Neural progenitor cell (in vitro differentiated cells): ENCODE measurements around the gene CFAP74. TPM values are rescaled to one million over a fixed set of nuclear protein-coding genes. Genes with fewer than 3 reads are reported as not detected.
A peak's percentile ranks its signal among the peaks of the same experiment; 100 is the strongest.

ENCODE experiments used
- DNase-seq: peaks from one replicate; pipeline ENCODE4 v3.0.0-alpha.2; 2016; ENCODE audit warnings: low spot score
- H2AFZ ChIP-seq: fragments of 200-600 bp; sonication (generic); replicated peaks from 2 replicates; pipeline ENCODE4 v1.6.1; 2016; ENCODE audit warnings: antibody characterized with exemption
- H3F3A ChIP-seq: fragments of 200-600 bp; sonication (generic); 2 replicates; pipeline ENCODE4 v1.6.1; 2016; ENCODE audit warnings: antibody characterized with exemption, low read depth
- H3K27ac ChIP-seq: fragments of 200-600 bp; sonication (generic); 2 replicates; pipeline ENCODE4 v1.5.1; 2016; ENCODE audit warnings: mild to moderate bottlenecking
- H3K27me3 ChIP-seq: fragments of 200-600 bp; sonication (generic); 2 replicates; pipeline ENCODE4 v1.6.1; 2016; ENCODE audit warnings: mild to moderate bottlenecking, moderate library complexity
- H3K36me3 ChIP-seq: fragments of 200-600 bp; sonication (generic); 2 replicates; pipeline ENCODE4 v1.5.1; 2016
- H3K4me1 ChIP-seq: fragments of 200-600 bp; sonication (generic); 2 replicates; pipeline ENCODE4 v1.6.1; 2016; ENCODE audit warnings: mixed run types
- H3K4me2 ChIP-seq: fragments of 200-600 bp; sonication (generic); 2 replicates; pipeline ENCODE4 v1.6.1; 2016
- H3K4me3 ChIP-seq: fragments of 200-600 bp; sonication (generic); 2 replicates; pipeline ENCODE4 v1.5.1; 2016
- H3K79me2 ChIP-seq: fragments of 200-600 bp; sonication (generic); 2 replicates; pipeline ENCODE4 v1.6.1; 2016; ENCODE audit warnings: low read depth
- H3K9ac ChIP-seq: fragments of 200-600 bp; sonication (generic); 2 replicates; pipeline ENCODE4 v1.6.1; 2016
- H3K9me3 ChIP-seq: fragments of 200-600 bp; sonication (generic); 2 replicates; pipeline ENCODE4 v1.5.1; 2016; ENCODE audit warnings: low read depth
- H4K20me1 ChIP-seq: fragments of 200-600 bp; sonication (generic); 2 replicates; pipeline ENCODE4 v1.6.1; 2016; ENCODE audit warnings: low read depth
- H3K27ac Mint-ChIP-seq: 3 replicates; pipeline ENCODE4 v1.8.0; 2021; ENCODE audit warnings: mixed read lengths
- H3K27me3 Mint-ChIP-seq: 2 replicates; pipeline ENCODE4 v1.8.0; 2022; ENCODE audit warnings: low read depth, mild to moderate bottlenecking, inconsistent platforms, moderate library complexity, mixed read lengths; ENCODE audit not compliant: insufficient read depth
- H3K36me3 Mint-ChIP-seq: 3 replicates; pipeline ENCODE4 v1.8.0; 2021; ENCODE audit warnings: mixed read lengths
- H3K4me1 Mint-ChIP-seq: 3 replicates; pipeline ENCODE4 v1.8.0; 2021; ENCODE audit warnings: mixed read lengths
- H3K4me3 Mint-ChIP-seq: 3 replicates; pipeline ENCODE4 v1.8.0; 2021; ENCODE audit warnings: mild to moderate bottlenecking, moderate library complexity, mixed read lengths
- H3K9me3 Mint-ChIP-seq: 3 replicates; pipeline ENCODE4 v1.8.0; 2020; ENCODE audit warnings: mixed read lengths
- CTCF ChIP-seq: fragments of 200-600 bp; sonication (generic); IDR thresholded peaks from 2 replicates; pipeline ENCODE4 v1.5.1; 2017; ENCODE audit warnings: antibody characterized with exemption, mild to moderate bottlenecking
- EZH2 ChIP-seq: fragments of 200-600 bp; sonication (generic); IDR thresholded peaks from 2 replicates; pipeline ENCODE4 v1.6.1; 2017; ENCODE audit warnings: antibody characterized with exemption, mild to moderate bottlenecking, moderate library complexity
- EZH2phosphoT487 ChIP-seq: fragments of 200-600 bp; sonication (generic); IDR thresholded peaks from 2 replicates; pipeline ENCODE4 v1.6.1; 2017; ENCODE audit warnings: antibody characterized with exemption
- total RNA-seq: library from RNA; depleted of rRNA; stranded (reverse); fragments of >200 nt; gene quantifications from 2 replicates; pipeline ENCODE4 v1.2.3, GENCODE V29; 2015; ENCODE audit warnings: low replicate concordance

Gene CFAP74
- total RNA-seq, 1 donor from 2014 or later, result not detected

- Histone ChIP-seq H3K27ac (no peak overlapping the region), H3K36me3 (no peaks in the 10 kb centered on the region), H3K4me3 (no peak overlapping the region), H2AFZ (no peak overlapping the region), H3F3A (peaks cover 6% of the 10 kb centered on the region), H3K4me2 (no peak overlapping the region), H3K9me3 (no peaks in the 10 kb centered on the region), H3K9ac (no peak overlapping the region), H3K79me2 (peaks cover 100% of the 10 kb centered on the region), H4K20me1 (peaks cover 94% of the 10 kb centered on the region), H3K4me1 (no peaks in the 10 kb centered on the region), H3K27me3 (no peaks in the 10 kb centered on the region)
- peaks cover 77% of the 10 kb centered on the region for H3K36me3 Mint-ChIP-seq
- H3K4me3 Mint-ChIP-seq, result no peak overlapping the region
- no peak for TF ChIP-seq CTCF
- no peak for TF ChIP-seq EZH2phosphoT487
- no peak for TF ChIP-seq EZH2
- peaks cover 4% of the 10 kb centered on the region for H3K27me3 Mint-ChIP-seq
- no peak for DNase-seq
- H3K4me1 Mint-ChIP-seq, result no peaks in the 10 kb centered on the region
- peaks cover 60% of the 10 kb centered on the region for H3K9me3 Mint-ChIP-seq
- H3K27ac Mint-ChIP-seq, result no peak overlapping the region
These were observed 127.2 kb downstream of the CFAP74 start for GRCh38 chr1:1876335-1876930.

- no peaks in the 10 kb centered on the region for H3K9me3 ChIP-seq
- no peak overlapping the region for H3K4me3 ChIP-seq
- no peak overlapping the region for H2AFZ ChIP-seq
- Mint-ChIP-seq H3K9me3 (peaks cover 58% of the 10 kb centered on the region), H3K4me1 (no peaks in the 10 kb centered on the region), H3K27ac (no peak overlapping the region), H3K27me3 (peaks cover 4% of the 10 kb centered on the region), H3K4me3 (peak overlapping the region; percentile 18), H3K36me3 (peaks cover 75% of the 10 kb centered on the region)
- no peaks in the 10 kb centered on the region for H3K27me3 ChIP-seq
- H3K9ac ChIP-seq, result no peak overlapping the region
- no peaks in the 10 kb centered on the region for H3K4me1 ChIP-seq
- H3K79me2 ChIP-seq, result peaks cover 100% of the 10 kb centered on the region
- DNase-seq, result no peak
- no peaks in the 10 kb centered on the region for H3K36me3 ChIP-seq
- no peak overlapping the region for H3K4me2 ChIP-seq
- TF ChIP-seq EZH2 (no peak), CTCF (no peak), EZH2phosphoT487 (no peak)
- peaks cover 94% of the 10 kb centered on the region for H4K20me1 ChIP-seq
- H3K27ac ChIP-seq, result no peak overlapping the region
- peaks cover 6% of the 10 kb centered on the region for H3F3A ChIP-seq
These were observed 127.7 kb downstream of the CFAP74 start for GRCh38 chr1:1875932-1876331.

- Mint-ChIP-seq H3K9me3 (peaks cover 57% of the 10 kb centered on the region), H3K36me3 (peaks cover 78% of the 10 kb centered on the region), H3K27ac (no peak overlapping the region), H3K4me1 (no peaks in the 10 kb centered on the region), H3K4me3 (no peak overlapping the region), H3K27me3 (peaks cover 4% of the 10 kb centered on the region)
- no peak overlapping the region for H2AFZ ChIP-seq
- H4K20me1 ChIP-seq, result peaks cover 94% of the 10 kb centered on the region
- H3K4me3 ChIP-seq, result no peak overlapping the region
- H3K4me2 ChIP-seq, result no peak overlapping the region
- H3K27ac ChIP-seq, result no peak overlapping the region
- H3K9ac ChIP-seq, result no peak overlapping the region
- H3K36me3 ChIP-seq, result no peaks in the 10 kb centered on the region
- no peak for DNase-seq
- no peaks in the 10 kb centered on the region for H3K9me3 ChIP-seq
- TF ChIP-seq EZH2phosphoT487 (no peak), EZH2 (no peak), CTCF (no peak)
- peaks cover 100% of the 10 kb centered on the region for H3K79me2 ChIP-seq
- no peaks in the 10 kb centered on the region for H3K27me3 ChIP-seq
- H3F3A ChIP-seq, result peaks cover 6% of the 10 kb centered on the region
- no peaks in the 10 kb centered on the region for H3K4me1 ChIP-seq
These were observed 128.7 kb downstream of the CFAP74 start for GRCh38 chr1:1874901-1875300.
